Epidermal melanocyte (primary cell): ENCODE measurements around the gene ZBTB43.
"Not testable (repeated sequence)": the region's sequence is repeated elsewhere in the genome, so short reads cannot be mapped to it uniquely, and the experiment has no call there.

Source experiments
- DNase-seq: peaks from one replicate; pipeline ENCODE4 v3.0.0; 2011; ENCODE audit warnings: low spot score; ENCODE audit not compliant: insufficient read length

ZBTB43 gene

GRCh38 chr9:126790561-126790960 lies 14.3 kb upstream of the ZBTB43 start:
- no peak for DNase-seq

GRCh38 chr9:126791406-126792230 lies 13.2 kb upstream of the ZBTB43 start:
- peak; percentile 41 for DNase-seq

GRCh38 chr9:126793686-126794417 lies 11.0 kb upstream of the ZBTB43 start:
- no peak for DNase-seq

GRCh38 chr9:126794441-126794840 lies 10.4 kb upstream of the ZBTB43 start:
- no peak for DNase-seq

- DNase-seq: no peak
Measured at GRCh38 chr9:126796758-126797157, 8.1 kb upstream of the ZBTB43 start.

GRCh38 chr9:126797903-126798302 lies 6.9 kb upstream of the ZBTB43 start:
- no peak for DNase-seq

- DNase-seq: no peak
Measured at GRCh38 chr9:126799034-126799433, 5.8 kb upstream of the ZBTB43 start.

- DNase-seq: no peak
Measured at GRCh38 chr9:126802318-126803059, 2.4 kb upstream of the ZBTB43 start.

GRCh38 chr9:126804198-126804695 lies 593 bp upstream of the ZBTB43 start:
- no peak for DNase-seq

- no peak for DNase-seq
Measured at GRCh38 chr9:126805554-126806262, 868 bp downstream of the ZBTB43 start.

GRCh38 chr9:126806336-126806735 lies 1.5 kb downstream of the ZBTB43 start:
- no peak for DNase-seq

- no peak for DNase-seq
Measured at GRCh38 chr9:126809068-126809467, 4.2 kb downstream of the ZBTB43 start.

GRCh38 chr9:126810221-126810620 lies 5.4 kb downstream of the ZBTB43 start:
- not testable (repeated sequence) for DNase-seq

GRCh38 chr9:126813072-126813471 lies 8.2 kb downstream of the ZBTB43 start:
- DNase-seq: no peak

GRCh38 chr9:126814091-126814490 lies 9.3 kb downstream of the ZBTB43 start:
- no peak for DNase-seq

GRCh38 chr9:126817615-126818014 lies 12.8 kb downstream of the ZBTB43 start:
- not testable (repeated sequence) for DNase-seq

- DNase-seq: no peak
Measured at GRCh38 chr9:126818482-126818881, 13.6 kb downstream of the ZBTB43 start.

- DNase-seq: no peak
Measured at GRCh38 chr9:126819482-126819881, 14.6 kb downstream of the ZBTB43 start.

GRCh38 chr9:126822278-126822677 lies 17.4 kb downstream of the ZBTB43 start:
- no peak for DNase-seq

- DNase-seq: no peak
Measured at GRCh38 chr9:126822873-126823272, 18.0 kb downstream of the ZBTB43 start.

- not testable (repeated sequence) for DNase-seq
Measured at GRCh38 chr9:126824052-126824451, 19.2 kb downstream of the ZBTB43 start.
